Activated CD4-positive, alpha-beta T cell treated with anti-CD3 and anti-CD28 coated beads, Interleukin-2, amount 10 ng/mL, durations not matched to agents 7 days and 5 days (primary cell): ENCODE data around the gene TAS2R38. TPM values are rescaled to one million over a fixed set of nuclear protein-coding genes. Genes with fewer than 3 reads are reported as not detected.
"Not testable (repeated sequence)": the region's sequence is repeated elsewhere in the genome, so short reads cannot be mapped to it uniquely, and the experiment has no call there.

ENCODE experiments used
- CTCF ChIA-PET: fragments of 350-600 bp; sonication (Branson Sonifier 250); formaldehyde crosslinking; loops from one replicate; lab custom pipeline; 2021; ENCODE audit warnings: antibody characterized with exemption; lab: Charles Lee
- POLR2A ChIA-PET: fragments of 350-600 bp; sonication (Branson Sonifier 250); formaldehyde crosslinking; loops from one replicate; lab custom pipeline; 2021; ENCODE audit warnings: antibody characterized with exemption; lab: Charles Lee
- DNase-seq: peaks from one replicate; pipeline ENCODE4 v3.0.0-alpha.2; 2020
- H3K27ac Mint-ChIP-seq: one replicate; pipeline ENCODE4 v1.8.0; 2021; ENCODE audit warnings: mild to moderate bottlenecking, moderate library complexity, mixed read lengths
- H3K27me3 Mint-ChIP-seq: one replicate; pipeline ENCODE4 v1.8.0; 2021; ENCODE audit warnings: mixed read lengths
- H3K36me3 Mint-ChIP-seq: one replicate; pipeline ENCODE4 v1.8.0; 2021; ENCODE audit warnings: low read depth, mixed read lengths
- H3K4me1 Mint-ChIP-seq: one replicate; pipeline ENCODE4 v1.8.0; 2021; ENCODE audit warnings: mixed read lengths
- H3K4me3 Mint-ChIP-seq: one replicate; pipeline ENCODE4 v1.8.0; 2021; ENCODE audit warnings: mild to moderate bottlenecking, moderate library complexity, mixed read lengths
- H3K9me3 Mint-ChIP-seq: one replicate; pipeline ENCODE4 v1.8.0; 2021; ENCODE audit warnings: mixed read lengths
- total RNA-seq, 2 experiments: library from RNA; stranded (reverse); gene quantifications; one replicate each; pipeline ENCODE4 v1.2.3, GENCODE V29; 2021

Gene TAS2R38
- total RNA-seq, 2 experiments from 2014 or later: not detected

GRCh38 chr7:141992156-141992555 is 18.6 kb upstream of the TAS2R38 start:
- no peaks in the 10 kb centered on the region for H3K36me3 Mint-ChIP-seq

GRCh38 chr7:141991140-141991539 is 17.6 kb upstream of the TAS2R38 start:
- peaks cover 6% of the 10 kb centered on the region for H3K4me1 Mint-ChIP-seq

More at GRCh38 chr7:141992156-141992555, 18.6 kb upstream of the TAS2R38 start:
- Mint-ChIP-seq H3K27me3 (no peaks in the 10 kb centered on the region), H3K4me3 (no peak overlapping the region), H3K4me1 (peaks cover 6% of the 10 kb centered on the region), H3K9me3 (peaks cover 2% of the 10 kb centered on the region), H3K27ac (no peak overlapping the region)
- ChIA-PET POLR2A (no interaction called here), CTCF (interaction anchor here (1.2 kb wide), 1 partner anchor 15 kb away, joined by 3 read pairs; no protein-coding TSS in a partner anchor)
- no peak for DNase-seq

DNA sequence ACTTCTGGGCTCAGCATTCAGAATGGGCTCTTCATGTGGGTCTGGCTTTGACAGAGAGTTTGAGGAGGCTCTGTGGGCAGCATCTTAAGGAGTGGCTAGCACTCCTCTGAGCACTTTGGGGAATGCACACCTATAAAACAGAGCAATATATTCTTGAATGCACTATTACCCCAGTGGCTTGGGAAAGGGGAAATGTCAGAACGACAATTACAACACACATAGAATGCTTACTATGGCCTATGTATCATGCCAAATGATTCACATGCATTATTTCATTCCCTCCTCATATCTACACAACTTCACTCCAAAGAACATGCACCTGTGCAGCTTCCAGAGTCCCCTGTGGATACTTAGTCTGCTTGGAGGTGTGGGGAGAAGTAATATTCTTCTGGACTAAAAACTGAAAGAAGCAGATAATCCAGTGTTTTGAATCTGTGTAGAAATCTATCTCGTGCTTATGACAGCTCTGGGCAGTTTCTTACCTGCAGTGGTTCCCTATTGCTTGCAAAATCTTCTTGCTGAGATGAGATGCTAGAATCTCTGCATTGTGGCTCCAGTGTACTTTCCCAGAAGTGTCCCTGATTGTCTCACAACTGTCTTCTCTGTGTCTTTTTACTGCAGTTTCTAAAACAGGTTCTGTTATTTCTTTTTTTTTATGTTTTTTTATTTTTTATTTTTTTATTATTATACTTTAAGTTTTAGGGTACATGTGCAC is 16.6 kb upstream of the TAS2R38 start:
- peaks cover 6% of the 10 kb centered on the region for H3K4me1 Mint-ChIP-seq
- POLR2A ChIA-PET: no interaction called here
- H3K36me3 Mint-ChIP-seq: no peaks in the 10 kb centered on the region
- no peaks in the 10 kb centered on the region for H3K9me3 Mint-ChIP-seq
- CTCF ChIA-PET: no interaction called here
- no peak overlapping the region for H3K27ac Mint-ChIP-seq
- no peak for DNase-seq
- no peaks in the 10 kb centered on the region for H3K27me3 Mint-ChIP-seq
- H3K4me3 Mint-ChIP-seq: no peak overlapping the region

More at GRCh38 chr7:141991140-141991539, 17.6 kb upstream of the TAS2R38 start:
- DNase-seq: no peak
- ChIA-PET CTCF (no interaction called here), POLR2A (no interaction called here)
- Mint-ChIP-seq H3K4me3 (no peak overlapping the region), H3K27me3 (no peaks in the 10 kb centered on the region), H3K36me3 (no peaks in the 10 kb centered on the region), H3K27ac (no peak overlapping the region), H3K9me3 (peaks cover 2% of the 10 kb centered on the region)

GRCh38 chr7:141987803-141988202 is 14.2 kb upstream of the TAS2R38 start:
- H3K9me3 Mint-ChIP-seq, H3K27me3 Mint-ChIP-seq, H3K4me1 Mint-ChIP-seq, H3K27ac Mint-ChIP-seq, DNase-seq, POLR2A ChIA-PET, H3K36me3 Mint-ChIP-seq, H3K4me3 Mint-ChIP-seq: not testable (repeated sequence)
- CTCF ChIA-PET: interaction anchor here (0.9 kb wide), 1 partner anchor 12 kb away, joined by 3 read pairs; no protein-coding TSS in a partner anchor

DNA sequence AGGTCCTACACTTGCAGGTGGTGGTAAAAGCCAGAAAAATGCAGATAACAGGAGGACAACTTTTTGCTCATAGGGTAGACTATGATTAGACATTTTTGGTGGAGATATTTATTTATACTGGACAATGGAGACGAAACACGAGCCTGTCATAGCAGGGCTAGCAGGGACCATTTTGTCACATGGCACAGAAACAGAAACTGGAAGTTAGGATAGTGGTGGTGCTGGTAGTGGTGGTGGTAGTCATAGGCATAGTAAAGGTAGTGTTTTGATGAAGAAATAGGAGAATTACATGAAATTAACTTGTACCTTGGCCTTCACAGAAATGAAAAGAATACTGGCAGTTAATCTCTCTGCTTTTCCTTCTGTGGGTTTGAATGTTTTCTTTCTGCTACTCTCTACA is 13.3 kb upstream of the TAS2R38 start:
- Mint-ChIP-seq H3K27me3 (no peaks in the 10 kb centered on the region), H3K4me3 (no peak overlapping the region), H3K4me1 (peaks cover 6% of the 10 kb centered on the region), H3K9me3 (no peaks in the 10 kb centered on the region), H3K27ac (no peak overlapping the region), H3K36me3 (no peaks in the 10 kb centered on the region)
- ChIA-PET POLR2A (no interaction called here), CTCF (interaction anchor here (0.9 kb wide), 1 partner anchor 11 kb away, joined by 3 read pairs; no protein-coding TSS in a partner anchor)
- DNase-seq: no peak

- H3K27ac Mint-ChIP-seq, H3K4me1 Mint-ChIP-seq, H3K9me3 Mint-ChIP-seq, H3K4me3 Mint-ChIP-seq, DNase-seq, H3K36me3 Mint-ChIP-seq, H3K27me3 Mint-ChIP-seq, POLR2A ChIA-PET: not testable (repeated sequence)
- CTCF ChIA-PET: interaction anchor here (1.3 kb wide), 1 partner anchor 10 kb away, joined by 7 read pairs; no protein-coding TSS in a partner anchor
These were observed 12.4 kb upstream of the TAS2R38 start for GRCh38 chr7:141985926-141986325.

DNA sequence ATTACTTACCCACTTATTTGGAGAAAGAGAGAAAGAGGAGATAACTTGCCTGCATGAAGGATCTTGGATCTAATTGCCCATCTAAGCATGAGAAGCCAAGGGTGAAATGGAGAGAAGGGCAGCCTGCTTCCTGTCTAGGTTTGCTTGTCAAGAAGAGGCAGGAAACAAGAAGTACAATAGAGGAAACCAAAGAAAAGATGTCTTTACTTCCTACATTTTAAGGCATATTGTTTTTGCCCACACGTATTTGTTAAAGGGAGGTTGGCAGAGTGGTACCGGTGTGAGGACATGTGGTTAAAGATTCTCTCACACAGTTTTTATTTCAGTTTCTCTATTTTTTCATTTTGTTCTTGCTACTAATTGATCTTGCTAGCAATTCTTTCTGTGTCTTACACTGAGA is 6.0 kb upstream of the TAS2R38 start:
- ChIA-PET POLR2A (no interaction called here), CTCF (no interaction called here)
- H3K9me3 Mint-ChIP-seq: peaks cover 4% of the 10 kb centered on the region
- DNase-seq: no peak
- H3K4me1 Mint-ChIP-seq: peaks cover 22% of the 10 kb centered on the region
- no peak overlapping the region for H3K4me3 Mint-ChIP-seq
- no peaks in the 10 kb centered on the region for H3K27me3 Mint-ChIP-seq
- no peaks in the 10 kb centered on the region for H3K36me3 Mint-ChIP-seq
- H3K27ac Mint-ChIP-seq: peak overlapping the region; percentile 33

- DNase-seq: no peak
- ChIA-PET POLR2A (no interaction called here), CTCF (no interaction called here)
- no peaks in the 10 kb centered on the region for H3K36me3 Mint-ChIP-seq
- no peak overlapping the region for H3K27ac Mint-ChIP-seq
- no peak overlapping the region for H3K4me3 Mint-ChIP-seq
- peaks cover 22% of the 10 kb centered on the region for H3K4me1 Mint-ChIP-seq
- H3K27me3 Mint-ChIP-seq: no peaks in the 10 kb centered on the region
- peaks cover 4% of the 10 kb centered on the region for H3K9me3 Mint-ChIP-seq
These were observed 4.8 kb upstream of the TAS2R38 start for GRCh38 chr7:141978351-141978750.

GRCh38 chr7:141976524-141977245 is 3.1 kb upstream of the TAS2R38 start:
- no peak for DNase-seq
- ChIA-PET POLR2A (no interaction called here), CTCF (interaction anchor here (0.7 to 1.6 kb wide), 6 partner anchors 9 to 341 kb away, joined by 3 to 7 read pairs (median 4); no protein-coding TSS in a partner anchor)
- H3K9me3 Mint-ChIP-seq: peaks cover 4% of the 10 kb centered on the region
- peak overlapping the region; percentile 64 for H3K4me3 Mint-ChIP-seq
- H3K27me3 Mint-ChIP-seq: no peaks in the 10 kb centered on the region
- no peaks in the 10 kb centered on the region for H3K36me3 Mint-ChIP-seq
- no peak overlapping the region for H3K27ac Mint-ChIP-seq
- peaks cover 22% of the 10 kb centered on the region for H3K4me1 Mint-ChIP-seq

- Mint-ChIP-seq H3K27me3 (no peaks in the 10 kb centered on the region), H3K27ac (peak overlapping the region; percentile 11), H3K9me3 (peaks cover 4% of the 10 kb centered on the region), H3K4me1 (peaks cover 22% of the 10 kb centered on the region), H3K4me3 (peak overlapping the region; percentile 64), H3K36me3 (no peaks in the 10 kb centered on the region)
- peak; percentile 69 for DNase-seq
- POLR2A ChIA-PET: no interaction called here
- CTCF ChIA-PET: interaction anchor here (0.7 to 1.6 kb wide), 7 partner anchors 9 to 742 kb away, joined by 3 to 7 read pairs (median 3); no protein-coding TSS in a partner anchor
These were observed 2.4 kb upstream of the TAS2R38 start for GRCh38 chr7:141975806-141976523.

DNA sequence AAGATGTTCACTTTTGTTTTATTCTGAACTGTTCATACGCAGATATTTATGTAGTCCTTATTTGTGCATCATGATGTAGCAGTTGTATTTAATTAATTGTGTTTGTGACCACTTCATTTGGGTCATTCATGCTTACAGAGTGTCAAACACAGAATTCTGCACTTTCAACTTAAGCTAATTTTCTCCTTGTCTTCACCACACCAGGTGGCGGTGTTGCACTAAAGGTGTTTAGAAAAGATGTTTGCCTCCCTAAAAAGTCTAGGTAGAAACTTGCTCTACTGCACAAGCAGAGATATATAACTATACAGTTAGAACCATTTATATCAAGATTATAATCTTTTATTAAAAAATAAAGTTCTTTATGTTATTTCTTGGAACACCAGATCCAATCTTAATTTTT is 1.3 kb upstream of the TAS2R38 start:
- POLR2A ChIA-PET: no interaction called here
- Mint-ChIP-seq H3K9me3 (peaks cover 4% of the 10 kb centered on the region), H3K27ac (no peak overlapping the region), H3K4me3 (no peak overlapping the region), H3K27me3 (no peaks in the 10 kb centered on the region), H3K36me3 (no peaks in the 10 kb centered on the region), H3K4me1 (peaks cover 22% of the 10 kb centered on the region)
- CTCF ChIA-PET: interaction anchor here (0.9 to 1.6 kb wide), 2 partner anchors 11 to 168 kb away, joined by 3 to 7 read pairs; no protein-coding TSS in a partner anchor
- peak; percentile 39 for DNase-seq

- POLR2A ChIA-PET: no interaction called here
These were observed 12.7 kb downstream of the TAS2R38 start for GRCh38 chr7:141960687-141961422.

More at GRCh38 chr7:141960687-141961422, 12.7 kb downstream of the TAS2R38 start:
- peaks cover 2% of the 10 kb centered on the region for H3K27me3 Mint-ChIP-seq
- no peaks in the 10 kb centered on the region for H3K9me3 Mint-ChIP-seq
- no peaks in the 10 kb centered on the region for H3K4me1 Mint-ChIP-seq
- CTCF ChIA-PET: no interaction called here
- no peaks in the 10 kb centered on the region for H3K36me3 Mint-ChIP-seq
- no peak overlapping the region for H3K27ac Mint-ChIP-seq
- no peak overlapping the region for H3K4me3 Mint-ChIP-seq
- DNase-seq: no peak
